GM12892 (cell line): ENCODE measurements around the gene TSPAN9.

Source experiments
- DNase-seq: peaks from one replicate; pipeline ENCODE4 v3.0.0; 2011; ENCODE audit not compliant: insufficient read length
- FAIRE-seq: peaks from 2 replicates; lab custom pipeline; 2011; peaks lifted over from hg19 to GRCh38; lab: Jason Lieb, UNC
- POLR2A ChIP-seq: IDR thresholded peaks from 2 replicates; pipeline ENCODE4 v1.6.1; 2011; ENCODE audit warnings: low read depth, low read length, control low read depth
- POLR2AphosphoS5 ChIP-seq: IDR thresholded peaks from 2 replicates; pipeline ENCODE4 v1.6.1; 2011; ENCODE audit warnings: low read depth, low read length, control low read depth
- TAF1 ChIP-seq: IDR thresholded peaks from 2 replicates; pipeline ENCODE4 v1.6.1; 2011; ENCODE audit warnings: low read depth, mild to moderate bottlenecking, control low read depth, low read length, borderline replicate concordance

TSPAN9 gene

DNA sequence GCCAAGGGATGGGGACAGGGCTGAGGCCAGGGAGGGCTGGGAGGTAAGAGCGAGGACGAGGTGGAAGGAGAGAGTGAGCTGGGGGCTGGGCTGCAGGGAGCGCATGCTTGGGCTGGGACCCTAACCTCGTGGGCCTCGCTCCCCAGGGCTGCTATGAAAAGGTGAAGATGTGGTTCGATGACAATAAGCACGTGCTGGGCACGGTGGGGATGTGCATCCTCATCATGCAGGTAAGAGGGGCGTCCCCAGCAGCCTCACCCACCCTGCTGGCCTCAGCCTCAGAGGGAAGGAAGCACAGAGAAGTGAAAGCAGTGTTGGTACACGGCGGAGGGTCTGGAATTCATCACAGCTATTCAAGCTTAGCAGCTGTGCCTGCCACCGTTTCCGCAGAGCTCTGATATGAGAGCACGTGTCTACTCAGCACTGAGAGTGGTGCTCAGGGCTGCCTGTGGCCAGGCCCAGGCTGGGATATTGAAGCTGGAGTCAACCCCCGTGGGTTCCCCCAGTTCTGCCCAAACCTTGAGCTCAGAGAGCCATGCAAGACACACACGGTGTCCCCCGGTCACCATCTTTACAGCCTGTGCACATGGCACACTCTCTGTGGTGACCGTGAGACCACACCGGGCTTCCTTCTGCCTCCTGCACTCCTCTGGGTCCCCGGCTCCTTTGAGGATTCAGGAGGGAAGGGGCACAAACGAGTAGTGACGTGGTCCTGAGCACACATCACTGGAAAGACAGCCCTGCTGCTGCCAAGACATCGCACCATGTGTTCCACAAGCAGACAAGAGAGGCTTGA lies 204.6 kb downstream of the TSPAN9 start:
- DNase-seq = no peak
- FAIRE-seq = no peak
- no peak for TF ChIP-seq TAF1
- TF ChIP-seq POLR2AphosphoS5 = no peak
- TF ChIP-seq POLR2A = no peak

DNA sequence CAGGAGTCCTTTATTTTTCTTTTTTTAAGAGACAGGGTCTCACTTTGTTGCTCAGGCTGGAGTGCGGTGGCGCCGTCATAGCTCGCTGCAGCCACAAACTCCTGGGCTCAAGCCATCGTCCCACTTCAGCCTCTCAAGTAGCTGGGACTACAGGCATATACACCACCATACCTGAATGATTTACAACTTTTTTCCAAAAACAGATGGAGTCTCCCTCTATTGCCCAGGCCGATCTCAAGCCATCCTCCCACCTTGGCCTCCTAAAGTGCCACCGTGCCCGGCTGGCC lies 205.1 kb downstream of the TSPAN9 start:
- no peak for FAIRE-seq
- TF ChIP-seq TAF1 (no peak), POLR2A (no peak), POLR2AphosphoS5 (no peak)
- DNase-seq = no peak

DNA sequence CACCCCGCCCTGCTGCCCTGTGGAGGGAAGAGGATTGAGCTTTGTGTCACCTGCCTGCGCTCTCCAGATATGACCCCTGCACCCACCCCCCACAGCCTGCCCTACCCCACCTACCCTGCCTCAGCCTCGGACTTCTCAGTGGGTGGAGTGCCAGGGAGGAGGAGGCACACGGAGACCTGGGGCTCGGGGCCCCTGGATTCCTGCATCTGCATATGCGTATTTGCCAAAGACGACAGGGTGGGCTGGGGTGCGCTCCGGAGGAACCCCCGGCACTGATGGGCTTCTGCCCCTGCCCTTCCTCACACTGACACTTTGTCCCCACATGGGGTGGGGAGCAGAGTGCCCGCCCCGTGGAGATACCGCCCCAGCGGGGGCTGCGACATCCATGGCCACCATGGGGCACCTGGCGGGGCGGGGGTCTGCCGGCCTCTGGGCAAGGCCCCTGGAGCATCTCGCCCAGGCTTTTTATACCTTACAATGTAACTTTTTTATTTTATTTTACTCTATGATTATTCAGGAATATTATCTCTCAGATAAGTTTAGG lies 206.0 kb downstream of the TSPAN9 start:
- no peak for FAIRE-seq
- DNase-seq = no peak
- no peak for TF ChIP-seq POLR2A
- no peak for TF ChIP-seq TAF1
- TF ChIP-seq POLR2AphosphoS5 = no peak

DNA sequence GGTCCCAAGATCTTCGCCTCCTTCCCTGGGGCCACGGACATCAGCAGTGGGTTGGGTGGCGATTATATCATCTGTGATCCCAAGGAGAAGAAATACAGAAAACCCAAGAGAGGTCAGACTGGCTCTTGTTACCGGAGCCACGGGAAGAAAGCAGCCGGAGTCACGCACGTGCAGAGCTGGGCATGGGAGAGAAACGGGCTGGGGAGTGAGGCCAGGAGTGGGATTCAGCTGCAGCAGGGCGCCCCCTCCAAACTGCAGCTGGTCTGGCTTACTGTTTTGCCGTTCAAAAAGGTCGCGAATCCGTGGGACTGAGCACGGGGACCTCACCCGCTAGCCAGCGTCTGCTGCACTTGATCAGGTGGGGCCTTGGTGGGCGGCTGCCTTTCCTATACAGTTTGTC lies 207.2 kb downstream of the TSPAN9 start:
- DNase-seq (no peak), FAIRE-seq (no peak)
- TF ChIP-seq TAF1 (no peak), POLR2AphosphoS5 (no peak), POLR2A (no peak)

DNA sequence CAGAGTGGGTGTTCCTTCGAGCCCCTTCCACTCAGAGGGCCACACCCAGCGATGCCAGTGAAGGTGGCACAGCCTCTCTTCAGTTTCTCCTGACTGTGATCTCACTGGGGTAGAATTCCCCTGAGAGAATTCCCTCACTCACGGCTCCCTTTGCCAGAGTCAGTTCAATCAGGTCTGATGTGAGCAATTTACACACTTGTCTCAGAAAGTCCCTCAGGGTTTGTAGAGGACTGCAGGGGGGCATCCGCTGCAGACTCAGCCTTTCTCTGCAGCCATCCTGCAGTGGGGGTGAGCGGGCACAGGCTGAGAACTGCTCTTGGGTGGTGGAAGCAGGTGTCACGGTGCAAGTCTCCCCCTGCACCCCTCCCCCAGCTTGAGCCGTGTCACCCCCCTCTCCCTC lies 208.4 kb downstream of the TSPAN9 start:
- FAIRE-seq (no peak), DNase-seq (no peak)
- TF ChIP-seq POLR2AphosphoS5 (no peak), POLR2A (no peak), TAF1 (no peak)

DNA sequence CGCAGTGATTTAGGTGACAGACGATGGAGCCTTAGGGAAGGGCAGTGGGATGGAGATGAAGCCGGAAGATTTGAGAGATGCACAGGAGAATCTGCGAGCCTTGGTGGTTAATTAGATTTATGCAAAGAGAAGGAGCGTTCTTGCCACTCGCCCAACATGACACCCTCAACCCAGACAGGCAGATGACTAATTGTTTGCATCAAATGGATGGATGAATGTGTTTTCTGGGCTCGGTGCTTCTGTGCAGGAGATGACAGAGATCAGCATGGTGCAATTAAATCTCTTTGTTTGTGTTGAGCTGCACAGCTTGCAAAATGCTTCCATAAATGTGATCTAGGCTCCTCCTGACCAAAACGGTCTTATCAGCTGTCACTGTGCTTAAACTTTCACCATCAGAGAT lies 211.5 kb downstream of the TSPAN9 start:
- no peak for TF ChIP-seq TAF1
- no peak for TF ChIP-seq POLR2A
- TF ChIP-seq POLR2AphosphoS5 = no peak
- DNase-seq = no peak
- FAIRE-seq = no peak

DNA sequence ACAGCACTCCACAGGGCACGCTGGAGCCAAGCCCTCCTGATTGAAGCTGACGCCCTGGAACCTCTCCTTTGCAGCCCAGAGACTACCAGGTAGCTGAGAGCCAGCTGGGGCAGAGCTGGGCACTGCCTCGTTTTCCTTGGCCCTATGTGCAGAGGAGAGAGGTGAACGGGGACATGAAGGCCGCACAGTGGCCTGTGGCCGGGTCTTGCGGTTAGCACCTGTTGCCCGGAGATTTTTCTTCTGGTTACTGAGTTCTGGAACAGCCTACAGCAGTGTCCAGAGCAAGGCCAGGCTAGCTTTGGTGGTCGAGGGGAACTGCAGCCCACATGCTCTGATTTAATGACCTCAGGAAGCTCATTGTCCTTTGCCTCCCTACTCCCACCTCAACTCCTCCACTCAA lies 212.5 kb downstream of the TSPAN9 start:
- FAIRE-seq (no peak), DNase-seq (no peak)
- TF ChIP-seq TAF1 (no peak), POLR2A (no peak), POLR2AphosphoS5 (no peak)

DNA sequence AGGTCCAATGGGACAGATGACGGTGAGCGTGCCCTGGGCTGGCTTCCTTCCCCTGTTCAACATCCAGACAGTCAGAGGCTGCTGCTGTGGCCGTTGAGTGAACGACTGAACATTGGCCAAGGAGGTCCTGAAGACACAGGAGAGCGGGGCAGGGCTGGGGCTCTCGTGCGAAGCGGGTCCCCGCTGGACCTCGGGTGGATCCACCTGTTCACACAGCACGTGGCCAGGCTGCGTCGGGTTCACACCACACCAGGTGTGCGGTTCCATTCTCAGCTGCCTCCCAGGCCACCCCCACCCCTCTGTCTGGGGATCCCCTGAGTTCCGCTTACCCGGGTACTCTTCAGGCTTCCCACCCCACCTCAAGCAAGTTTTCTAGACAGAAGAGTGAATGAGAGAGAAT lies 214.8 kb downstream of the TSPAN9 start:
- TF ChIP-seq POLR2AphosphoS5 (no peak), TAF1 (no peak), POLR2A (no peak)
- DNase-seq (no peak), FAIRE-seq (no peak)

DNA sequence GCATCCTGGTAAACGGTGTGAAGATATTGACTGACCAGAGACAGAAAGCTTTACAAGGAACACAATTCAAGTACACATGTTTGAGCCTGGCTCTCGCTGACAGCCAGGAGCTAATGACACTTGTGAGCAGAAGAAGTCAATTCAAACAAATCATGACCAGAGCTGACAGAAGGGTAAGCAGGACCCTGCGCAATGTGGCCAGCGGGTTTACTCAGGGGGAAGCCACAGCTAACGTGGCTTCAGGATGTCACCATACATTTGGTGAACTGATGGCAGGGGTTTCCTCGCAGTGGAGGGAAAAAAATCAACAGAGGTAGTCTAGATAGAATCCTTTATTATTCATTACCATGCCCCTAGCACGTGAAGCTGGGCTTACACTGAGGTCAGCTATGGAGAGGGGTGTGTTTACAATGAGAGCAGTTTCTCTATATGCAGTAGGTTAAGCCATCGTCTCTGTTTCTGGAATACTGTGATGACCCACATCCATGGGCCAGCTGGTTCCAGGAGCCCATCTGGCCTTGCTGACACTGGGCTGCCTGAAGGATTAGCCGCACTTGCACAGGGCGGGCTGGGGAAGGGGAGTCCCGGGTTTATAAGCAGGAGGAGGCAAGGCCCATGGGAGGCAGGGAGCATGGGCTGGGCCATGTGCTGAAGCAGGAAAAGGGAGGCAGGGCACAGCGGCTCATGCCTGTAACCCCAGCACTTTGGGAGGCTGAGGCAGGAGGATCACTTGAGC lies 215.7 kb downstream of the TSPAN9 start:
- TF ChIP-seq POLR2AphosphoS5 = no peak
- TF ChIP-seq TAF1 = no peak
- TF ChIP-seq POLR2A = no peak
- DNase-seq (no peak), FAIRE-seq (no peak)

DNA sequence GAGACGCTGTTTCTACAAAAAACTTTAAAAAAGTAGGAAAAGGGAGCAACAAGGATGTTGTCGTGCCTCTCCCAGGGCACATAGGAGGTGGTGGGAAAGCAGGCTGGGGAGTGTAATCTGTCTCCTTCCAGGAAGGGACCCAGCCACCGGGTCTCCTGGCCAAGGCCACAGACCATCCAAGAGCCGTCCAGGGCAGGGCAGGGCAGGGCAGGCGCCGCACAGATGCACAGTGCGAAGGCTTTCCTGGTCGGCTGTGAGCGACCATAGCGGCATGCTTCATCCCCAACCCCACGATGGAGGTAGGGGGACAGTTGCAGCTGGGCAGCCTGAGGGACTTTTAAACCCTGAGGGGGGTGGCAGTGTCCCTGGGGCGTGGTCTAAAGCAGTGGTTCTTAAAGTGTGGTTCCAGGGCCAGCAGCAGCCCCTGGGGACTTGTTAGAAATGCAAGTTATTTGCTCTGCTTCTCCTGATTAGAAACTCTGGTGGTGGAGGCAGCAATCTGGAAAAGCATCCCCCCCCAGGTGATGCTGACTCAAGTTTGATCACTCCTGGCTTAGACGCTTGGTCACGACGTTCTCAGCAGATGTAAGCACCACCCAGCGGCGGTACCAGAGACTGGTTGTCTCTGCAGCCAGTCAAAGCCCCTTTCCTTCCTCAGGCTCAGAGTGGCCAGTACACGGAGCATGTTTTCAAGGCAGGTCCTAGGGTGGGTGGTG lies 216.4 kb downstream of the TSPAN9 start:
- no peak for DNase-seq

DNA sequence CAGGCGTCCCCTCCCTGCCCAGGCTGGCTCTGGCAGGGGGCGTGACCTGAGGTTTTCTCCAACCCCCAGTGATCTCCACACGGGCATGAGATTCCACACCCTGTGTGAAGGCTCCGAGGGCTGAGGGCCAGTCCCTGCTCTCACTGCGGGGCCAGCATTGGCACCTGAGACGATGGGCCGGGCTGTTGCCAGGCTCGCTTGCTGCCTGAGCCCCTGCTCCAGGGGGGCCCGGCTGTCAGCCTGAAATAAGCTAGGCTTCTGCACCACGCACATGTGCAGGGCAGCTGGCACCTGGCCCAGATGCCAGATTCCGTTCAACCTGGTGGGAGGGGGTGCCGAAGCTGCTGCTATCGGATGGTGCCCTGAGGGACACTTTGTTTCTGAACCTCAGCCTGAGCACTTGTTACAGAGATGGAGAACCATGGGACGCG lies 217.3 kb downstream of the TSPAN9 start:
- TF ChIP-seq POLR2AphosphoS5 (no peak), TAF1 (no peak), POLR2A (no peak)
- no peak for FAIRE-seq

More for the DNA sequence above, 216.4 kb downstream of the TSPAN9 start:
- TF ChIP-seq POLR2AphosphoS5 (no peak), TAF1 (no peak), POLR2A (no peak)
- no peak for FAIRE-seq

DNA sequence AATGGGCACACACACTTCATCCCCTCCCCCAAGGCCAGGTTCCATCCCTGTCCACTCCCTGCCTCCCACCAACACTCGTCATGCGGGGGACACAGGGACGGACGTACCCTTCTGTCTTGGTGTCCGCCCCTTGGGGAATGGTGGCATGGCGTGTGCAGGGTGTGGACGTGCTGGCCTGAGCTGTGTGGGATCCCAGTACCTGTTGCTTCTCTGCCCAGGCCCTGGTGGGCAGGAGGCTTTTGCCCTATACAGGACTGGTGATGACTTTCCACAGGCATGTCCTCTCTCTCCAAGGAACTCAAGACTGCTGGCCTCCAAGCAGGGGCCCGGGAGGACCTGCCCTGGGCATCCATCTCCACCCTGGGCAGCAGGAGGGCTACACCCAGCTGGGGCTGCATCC lies 218.0 kb downstream of the TSPAN9 start:
- FAIRE-seq = no peak
- TF ChIP-seq POLR2AphosphoS5 = no peak
- no peak for TF ChIP-seq POLR2A
- no peak for TF ChIP-seq TAF1
- no peak for DNase-seq

More for the DNA sequence above, 217.3 kb downstream of the TSPAN9 start:
- DNase-seq = no peak

DNA sequence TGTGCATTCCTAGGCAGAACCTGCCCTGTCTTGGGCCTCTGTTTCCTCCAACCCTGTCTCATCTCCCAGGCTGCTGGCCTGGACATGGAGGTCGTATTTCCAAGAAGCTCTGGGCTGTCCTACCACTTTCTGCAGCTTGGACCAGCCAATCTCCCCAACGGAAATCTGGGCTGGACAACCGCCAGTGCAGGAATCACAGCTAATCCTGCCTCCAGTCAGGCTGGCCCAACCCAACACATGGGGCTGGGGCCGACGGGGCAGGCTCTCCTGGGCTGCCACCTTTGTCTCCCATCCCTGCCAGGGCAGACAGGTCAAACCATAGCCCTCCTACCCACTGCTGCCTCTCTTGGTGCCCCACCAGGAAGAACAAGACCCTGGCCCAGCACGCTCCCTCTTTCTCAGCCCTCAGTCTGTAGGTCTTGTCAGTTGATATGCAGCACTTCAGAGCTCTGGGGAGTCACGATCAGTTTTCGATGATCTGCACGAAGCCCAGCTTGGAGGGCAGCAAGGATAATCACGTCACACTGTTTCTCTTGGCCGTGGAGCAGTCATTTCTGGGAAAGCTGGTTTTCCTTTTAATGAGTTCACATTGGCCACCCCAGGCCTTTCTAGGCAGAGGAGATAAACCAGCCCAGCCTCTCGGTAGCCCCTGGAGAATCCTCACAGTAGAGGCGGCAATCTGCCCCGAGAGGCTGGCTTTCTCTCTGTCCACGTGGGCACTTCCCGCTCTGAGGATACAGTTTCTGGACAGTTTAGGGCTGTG lies 218.6 kb downstream of the TSPAN9 start:
- FAIRE-seq (no peak), DNase-seq (no peak)
- TF ChIP-seq POLR2A = no peak
- TF ChIP-seq POLR2AphosphoS5 = no peak
- TF ChIP-seq TAF1 = no peak
